HEK293 (cell line): ENCODE measurements around the gene PRR5.

Experiments
- ATF2 ChIP-seq: fragments of 450-650 bp; formaldehyde crosslinking; IDR thresholded peaks from 2 replicates; pipeline ENCODE4 v1.5.1; 2016; ENCODE audit warnings: missing biosample characterization, missing genetic modification characterization, low read depth
- BCL11A ChIP-seq: fragments of 450-650 bp; formaldehyde crosslinking; IDR thresholded peaks from 2 replicates; pipeline ENCODE4 v1.5.1; 2016; ENCODE audit warnings: low read depth, missing biosample characterization, missing genetic modification characterization
- CTCF ChIP-seq: fragments of 450-650 bp; formaldehyde crosslinking; IDR thresholded peaks from 2 replicates; pipeline ENCODE4 v1.5.1; 2016; ENCODE audit warnings: missing biosample characterization, missing genetic modification characterization
- GLI2 ChIP-seq: fragments of 450-650 bp; formaldehyde crosslinking; IDR thresholded peaks from 2 replicates; pipeline ENCODE4; 2017; ENCODE audit warnings: missing biosample characterization, missing genetic modification characterization, low read depth, borderline replicate concordance
- GLI4 ChIP-seq: fragments of 450-650 bp; formaldehyde crosslinking; IDR thresholded peaks from 2 replicates; pipeline ENCODE4 v1.5.1; 2016; ENCODE audit warnings: missing biosample characterization, missing genetic modification characterization
- GLIS2 ChIP-seq: fragments of 450-650 bp; formaldehyde crosslinking; IDR thresholded peaks from 2 replicates; pipeline ENCODE4 v1.5.1; 2016; ENCODE audit warnings: missing biosample characterization, missing genetic modification characterization
- HIC1 ChIP-seq: fragments of 450-650 bp; formaldehyde crosslinking; IDR thresholded peaks from 2 replicates; pipeline ENCODE4 v1.5.1; 2016; ENCODE audit warnings: missing biosample characterization, missing genetic modification characterization
- MZF1 ChIP-seq: fragments of 450-650 bp; formaldehyde crosslinking; IDR thresholded peaks from 2 replicates; pipeline ENCODE4 v1.5.1; 2017; ENCODE audit warnings: missing biosample characterization, missing genetic modification characterization, borderline replicate concordance
- PRDM4 ChIP-seq: fragments of 450-650 bp; formaldehyde crosslinking; IDR thresholded peaks from 2 replicates; pipeline ENCODE4 v1.5.1; 2017; ENCODE audit warnings: missing biosample characterization, missing genetic modification characterization
- SP7 ChIP-seq: fragments of 450-650 bp; formaldehyde crosslinking; IDR thresholded peaks from 2 replicates; pipeline ENCODE4 v1.5.1; 2016; ENCODE audit warnings: missing biosample characterization, missing genetic modification characterization
- ZBTB6 ChIP-seq: fragments of 450-650 bp; formaldehyde crosslinking; IDR thresholded peaks from 2 replicates; pipeline ENCODE4 v1.5.1; 2017; ENCODE audit warnings: missing biosample characterization, missing genetic modification characterization
- ZNF114 ChIP-seq: fragments of 450-650 bp; formaldehyde crosslinking; IDR thresholded peaks from 2 replicates; pipeline ENCODE4 v1.5.0; 2017; ENCODE audit warnings: missing biosample characterization, missing genetic modification characterization
- ZNF513 ChIP-seq: fragments of 450-650 bp; IDR thresholded peaks from 2 replicates; pipeline ENCODE4 v1.5.1; 2018; ENCODE audit warnings: missing biosample characterization, missing genetic modification characterization
- ZNF596 ChIP-seq: fragments of 450-650 bp; IDR thresholded peaks from 2 replicates; pipeline ENCODE4 v1.5.0; 2018; ENCODE audit warnings: missing biosample characterization, mild to moderate bottlenecking, missing genetic modification characterization, moderate library complexity
- TF ChIP-seq, protein P1 (sequence below): fragments of 450-650 bp; formaldehyde crosslinking; IDR thresholded peaks from 2 replicates; pipeline ENCODE4 v1.5.1; 2017; ENCODE audit warnings: missing biosample characterization, missing genetic modification characterization
- TF ChIP-seq, protein P2 (sequence below): fragments of 450-650 bp; formaldehyde crosslinking; IDR thresholded peaks from 2 replicates; pipeline ENCODE4 v1.5.1; 2016; ENCODE audit warnings: missing biosample characterization, missing genetic modification characterization
- TF ChIP-seq, protein P3 (sequence below): fragments of 450-650 bp; formaldehyde crosslinking; IDR thresholded peaks from 2 replicates; pipeline ENCODE4 v1.5.1; 2016; ENCODE audit warnings: missing biosample characterization, missing genetic modification characterization

PRR5 gene

GRCh38 chr22:44684506-44685383, 17.3 kb upstream of the PRR5 start (continued):
- TF ChIP-seq ZBTB6 (tag by site-specific recombination) (peak; percentile 100), CTCF (tag by site-specific recombination) (peak; percentile 93), ATF2 (tag by site-specific recombination) (peak; percentile 96), GLI2 (tag by site-specific recombination) (no peak), GLIS2 (tag by site-specific recombination) (peak; percentile 91), ZNF114 (tag by site-specific recombination) (no peak), BCL11A (tag by site-specific recombination) (peak; percentile 72; the same call in 1 of the 2 replicates), ZNF513 (tag by site-specific recombination) (no peak), MZF1 (tag by site-specific recombination) (peak; percentile 13; the same call in 1 of the 2 replicates), HIC1 (tag by site-specific recombination) (peak; percentile 98), ZNF596 (tag by site-specific recombination) (no peak), PRDM4 (0 out of 2 replicates have a peak, but pooled peaks have one; percentile 24), SP7 (tag by site-specific recombination) (peak; percentile 87), GLI4 (tag by site-specific recombination) (0 out of 2 replicates have a peak, but pooled peaks have one; percentile 78)
- TF ChIP-seq, protein P1, sequence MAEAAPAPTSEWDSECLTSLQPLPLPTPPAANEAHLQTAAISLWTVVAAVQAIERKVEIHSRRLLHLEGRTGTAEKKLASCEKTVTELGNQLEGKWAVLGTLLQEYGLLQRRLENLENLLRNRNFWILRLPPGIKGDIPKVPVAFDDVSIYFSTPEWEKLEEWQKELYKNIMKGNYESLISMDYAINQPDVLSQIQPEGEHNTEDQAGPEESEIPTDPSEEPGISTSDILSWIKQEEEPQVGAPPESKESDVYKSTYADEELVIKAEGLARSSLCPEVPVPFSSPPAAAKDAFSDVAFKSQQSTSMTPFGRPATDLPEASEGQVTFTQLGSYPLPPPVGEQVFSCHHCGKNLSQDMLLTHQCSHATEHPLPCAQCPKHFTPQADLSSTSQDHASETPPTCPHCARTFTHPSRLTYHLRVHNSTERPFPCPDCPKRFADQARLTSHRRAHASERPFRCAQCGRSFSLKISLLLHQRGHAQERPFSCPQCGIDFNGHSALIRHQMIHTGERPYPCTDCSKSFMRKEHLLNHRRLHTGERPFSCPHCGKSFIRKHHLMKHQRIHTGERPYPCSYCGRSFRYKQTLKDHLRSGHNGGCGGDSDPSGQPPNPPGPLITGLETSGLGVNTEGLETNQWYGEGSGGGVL, result peak; percentile 35; the same call in 1 of the 2 replicates
- TF ChIP-seq, protein P2, sequence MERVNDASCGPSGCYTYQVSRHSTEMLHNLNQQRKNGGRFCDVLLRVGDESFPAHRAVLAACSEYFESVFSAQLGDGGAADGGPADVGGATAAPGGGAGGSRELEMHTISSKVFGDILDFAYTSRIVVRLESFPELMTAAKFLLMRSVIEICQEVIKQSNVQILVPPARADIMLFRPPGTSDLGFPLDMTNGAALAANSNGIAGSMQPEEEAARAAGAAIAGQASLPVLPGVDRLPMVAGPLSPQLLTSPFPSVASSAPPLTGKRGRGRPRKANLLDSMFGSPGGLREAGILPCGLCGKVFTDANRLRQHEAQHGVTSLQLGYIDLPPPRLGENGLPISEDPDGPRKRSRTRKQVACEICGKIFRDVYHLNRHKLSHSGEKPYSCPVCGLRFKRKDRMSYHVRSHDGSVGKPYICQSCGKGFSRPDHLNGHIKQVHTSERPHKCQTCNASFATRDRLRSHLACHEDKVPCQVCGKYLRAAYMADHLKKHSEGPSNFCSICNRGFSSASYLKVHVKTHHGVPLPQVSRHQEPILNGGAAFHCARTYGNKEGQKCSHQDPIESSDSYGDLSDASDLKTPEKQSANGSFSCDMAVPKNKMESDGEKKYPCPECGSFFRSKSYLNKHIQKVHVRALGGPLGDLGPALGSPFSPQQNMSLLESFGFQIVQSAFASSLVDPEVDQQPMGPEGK (tag by site-specific recombination), result peak; percentile 85
- TF ChIP-seq, protein P3, sequence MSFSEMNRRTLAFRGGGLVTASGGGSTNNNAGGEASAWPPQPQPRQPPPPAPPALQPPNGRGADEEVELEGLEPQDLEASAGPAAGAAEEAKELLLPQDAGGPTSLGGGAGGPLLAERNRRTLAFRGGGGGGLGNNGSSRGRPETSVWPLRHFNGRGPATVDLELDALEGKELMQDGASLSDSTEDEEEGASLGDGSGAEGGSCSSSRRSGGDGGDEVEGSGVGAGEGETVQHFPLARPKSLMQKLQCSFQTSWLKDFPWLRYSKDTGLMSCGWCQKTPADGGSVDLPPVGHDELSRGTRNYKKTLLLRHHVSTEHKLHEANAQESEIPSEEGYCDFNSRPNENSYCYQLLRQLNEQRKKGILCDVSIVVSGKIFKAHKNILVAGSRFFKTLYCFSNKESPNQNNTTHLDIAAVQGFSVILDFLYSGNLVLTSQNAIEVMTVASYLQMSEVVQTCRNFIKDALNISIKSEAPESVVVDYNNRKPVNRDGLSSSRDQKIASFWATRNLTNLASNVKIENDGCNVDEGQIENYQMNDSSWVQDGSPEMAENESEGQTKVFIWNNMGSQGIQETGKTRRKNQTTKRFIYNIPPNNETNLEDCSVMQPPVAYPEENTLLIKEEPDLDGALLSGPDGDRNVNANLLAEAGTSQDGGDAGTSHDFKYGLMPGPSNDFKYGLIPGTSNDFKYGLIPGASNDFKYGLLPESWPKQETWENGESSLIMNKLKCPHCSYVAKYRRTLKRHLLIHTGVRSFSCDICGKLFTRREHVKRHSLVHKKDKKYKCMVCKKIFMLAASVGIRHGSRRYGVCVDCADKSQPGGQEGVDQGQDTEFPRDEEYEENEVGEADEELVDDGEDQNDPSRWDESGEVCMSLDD (tag by site-specific recombination), result peak; percentile 60; the same call in 1 of the 2 replicates
